ENCODE results near the gene MAST4. TPM values are rescaled to one million over a fixed set of nuclear protein-coding genes. Genes with fewer than 3 reads are reported as not detected.

The MAST4 gene
- total and polyA plus RNA-seq, 2 of the 13 experiments (the other 11 are each of a cell fraction or from before 2014, with no cell fraction given): 3.4 to 3.7 TPM

GRCh38 chr5:66655395-66656324, 59.5 kb downstream of the MAST4 start:
- Histone ChIP-seq H2AFZ (ENCODE audit: low read length) (no peak overlapping the region), H3K9me3 (ENCODE audit: low read length) (no peaks in the 10 kb centered on the region), H3K27me3 (ENCODE audit: control insufficient read depth in 1 of 2, insufficient read depth in 2 of 2, low read length in 2 of 2) (no peaks in the 10 kb centered on the region), H3K36me3 (replicated peaks in 1 of 2; ENCODE audit: control insufficient read depth in 1 of 2, insufficient read depth in 2 of 2, low read length in 2 of 2) (no peaks in the 10 kb centered on the region), H3K4me3 (replicated peaks in 1 of 3; ENCODE audit: insufficient read depth in 1 of 3, low read depth in 2 of 3, low read length in 3 of 3) (no peak overlapping the region), H3K9ac (ENCODE audit: insufficient read depth, low read depth, low read length) (no peak overlapping the region), H4K20me1 (ENCODE audit: insufficient read depth, low read length) (no peaks in the 10 kb centered on the region), H3K27ac (ENCODE audit: extremely low read length, insufficient read depth, low read length) (no peak overlapping the region), H3K4me1 (ENCODE audit: insufficient read depth, low read length) (no peaks in the 10 kb centered on the region), H3K4me2 (ENCODE audit: low read depth, low read length) (no peak overlapping the region), H3K79me2 (ENCODE audit: insufficient read depth, low read length) (no peaks in the 10 kb centered on the region)
- ATAC-seq: no peak
- FAIRE-seq: no peak
- CTCF ChIA-PET (ENCODE audit: low intra/inter-chr PET ratio, low total read pairs): no interaction called here
- intact Hi-C loops (cut with micrococcal nuclease; ENCODE audit: unreplicated experiment) (no loop called here), in situ Hi-C loops (cut with HindIII; ENCODE audit: extremely low pct_ligation_motif_present, low pct_unique_long_range_greater_than_20kb) (no loop called here)
- POLR2A ChIA-PET: no interaction called here
- no peak for DNase-seq (ENCODE audit: low spot score)
- TF ChIP-seq ZNF646 (CRISPR knock-in tag; IDR thresholded peaks at IDR 0.05): no peak
- TF ChIP-seq ZNF564 (CRISPR knock-in tag; IDR thresholded peaks at IDR 0.05): no peak
- TF ChIP-seq SRF (IDR thresholded peaks at IDR 0.05; ENCODE audit: low read depth, low read length): no peak
- TF ChIP-seq CCDC6 (CRISPR knock-in tag; IDR thresholded peaks at IDR 0.05): no peak
- WGBS (ENCODE audit: low lambda C conversion rate): 8% methylated on average over 2 of the region's 2 CpGs
- BruUV-seq (replicated peaks): no TSS peak

Measured in HepG2 (cell line).